Retina (tissue), 1 donor: Measurements from ENCODE around the gene L3MBTL4.
A peak's percentile ranks its signal among the peaks of the same experiment; 100 is the strongest.
"Not testable (repeated sequence)": the region's sequence is repeated elsewhere in the genome, so short reads cannot be mapped to it uniquely, and the experiment has no call there.

ENCODE experiments used
- DNase-seq: peaks from one replicate; pipeline ENCODE4 v3.0.0-alpha.2; 2016

The L3MBTL4 gene

GRCh38 chr18:6086731-6087130 is 328.0 kb downstream of the L3MBTL4 start:
- no peak for DNase-seq

GRCh38 chr18:6079406-6079805 is 335.3 kb downstream of the L3MBTL4 start:
- no peak for DNase-seq

GRCh38 chr18:6078877-6079276 is 335.8 kb downstream of the L3MBTL4 start:
- DNase-seq, result no peak

GRCh38 chr18:6072423-6072822 is 342.3 kb downstream of the L3MBTL4 start:
- not testable (repeated sequence) for DNase-seq

GRCh38 chr18:6069539-6069938 is 345.2 kb downstream of the L3MBTL4 start:
- DNase-seq, result no peak

- DNase-seq, result no peak
Measured at GRCh38 chr18:6069103-6069502, 345.6 kb downstream of the L3MBTL4 start.

- no peak for DNase-seq
Measured at GRCh38 chr18:6060149-6060548, 354.6 kb downstream of the L3MBTL4 start.

- no peak for DNase-seq
Measured at GRCh38 chr18:6059551-6059950, 355.2 kb downstream of the L3MBTL4 start.

- DNase-seq, result peak; percentile 18
Measured at GRCh38 chr18:6058941-6059340, 355.8 kb downstream of the L3MBTL4 start.

- no peak for DNase-seq
Measured at GRCh38 chr18:6057604-6058003, 357.1 kb downstream of the L3MBTL4 start.

GRCh38 chr18:6056171-6056910 is 358.4 kb downstream of the L3MBTL4 start:
- DNase-seq, result peak; percentile 28

GRCh38 chr18:6055711-6056110 is 359.0 kb downstream of the L3MBTL4 start:
- DNase-seq, result peak; percentile 23

GRCh38 chr18:6054256-6054842 is 360.4 kb downstream of the L3MBTL4 start:
- DNase-seq, result peak; percentile 60

GRCh38 chr18:6052449-6052913 is 362.2 kb downstream of the L3MBTL4 start:
- no peak for DNase-seq

- DNase-seq, result not testable (repeated sequence)
Measured at GRCh38 chr18:6047596-6047995, 367.1 kb downstream of the L3MBTL4 start.

- no peak for DNase-seq
Measured at GRCh38 chr18:6044773-6045172, 369.9 kb downstream of the L3MBTL4 start.

- no peak for DNase-seq
Measured at GRCh38 chr18:6044319-6044718, 370.4 kb downstream of the L3MBTL4 start.

- no peak for DNase-seq
Measured at GRCh38 chr18:6039055-6039454, 375.7 kb downstream of the L3MBTL4 start.

- no peak for DNase-seq
Measured at GRCh38 chr18:6031442-6031841, 383.3 kb downstream of the L3MBTL4 start.

- DNase-seq, result no peak
Measured at GRCh38 chr18:6031002-6031401, 383.7 kb downstream of the L3MBTL4 start.

GRCh38 chr18:6024745-6025248 is 389.9 kb downstream of the L3MBTL4 start:
- no peak for DNase-seq

GRCh38 chr18:6023551-6023950 is 391.2 kb downstream of the L3MBTL4 start:
- DNase-seq, result no peak

- DNase-seq, result no peak
Measured at GRCh38 chr18:6022845-6023244, 391.9 kb downstream of the L3MBTL4 start.

GRCh38 chr18:6022074-6022444 is 392.7 kb downstream of the L3MBTL4 start:
- DNase-seq, result no peak
